Muscle of leg (tissue), 11 donors: ENCODE results near the gene UBE2E2. TPM values are rescaled to one million over a fixed set of nuclear protein-coding genes. Genes with fewer than 3 reads are reported as not detected.
A peak's percentile ranks its signal among the peaks of the same experiment; 100 is the strongest.

ENCODE experiments used
- DNase-seq: peaks from one replicate; pipeline ENCODE4 v3.0.0; 2013
- H3K27ac ChIP-seq: one replicate; pipeline ENCODE4 v1.5.1; 2013; ENCODE audit warnings: mild to moderate bottlenecking, low read length, control low read depth
- H3K27me3 ChIP-seq: one replicate; pipeline ENCODE4 v1.6.1; 2013; ENCODE audit warnings: low read length; ENCODE audit not compliant: control insufficient read depth, insufficient read depth
- H3K36me3 ChIP-seq: one replicate; pipeline ENCODE4 v1.6.1; 2013; ENCODE audit warnings: low read length; ENCODE audit not compliant: control insufficient read depth, insufficient read depth
- H3K4me1 ChIP-seq: one replicate; pipeline ENCODE4 v1.6.1; 2013; ENCODE audit warnings: low read length; ENCODE audit not compliant: control insufficient read depth, insufficient read depth
- H3K4me3 ChIP-seq: one replicate; pipeline ENCODE4 v1.5.1; 2013; ENCODE audit warnings: low read length, control low read depth
- H3K9me3 ChIP-seq: replicated peaks from 2 replicates; pipeline ENCODE4 v1.6.1; 2013; ENCODE audit warnings: low read depth, low read length; ENCODE audit not compliant: control insufficient read depth
- WGBS: methylation state at CpG from one replicate; pipeline ENCODE4 v1.1.5; 2013; ENCODE audit warnings: missing lambda C conversion rate; ENCODE audit not compliant: insufficient coverage; 5-methylcytosine and 5-hydroxymethylcytosine counted together
- polyA plus RNA-seq, 8 donors: library from polyadenylated mRNA; unstranded; fragments of 120-200 nt; gene quantifications; one replicate each; pipeline versions ENCODE4 v1.2.1 to v1.2.3, GENCODE V29; 2013; ENCODE audit warnings: inconsistent platforms in 1 of 8, low replicate concordance in 1 of 8; ENCODE audit not compliant: insufficient read length in 8 of 8, insufficient read depth in 1 of 8
- total RNA-seq: library from RNA; stranded (reverse); fragments of 120-200 nt; gene quantifications from one replicate; pipeline ENCODE4 v1.2.4, GENCODE V29; 2013

The UBE2E2 gene
- total and polyA plus RNA-seq, 9 donors: 19.2 to 41.4 (median 35.1) TPM

DNA sequence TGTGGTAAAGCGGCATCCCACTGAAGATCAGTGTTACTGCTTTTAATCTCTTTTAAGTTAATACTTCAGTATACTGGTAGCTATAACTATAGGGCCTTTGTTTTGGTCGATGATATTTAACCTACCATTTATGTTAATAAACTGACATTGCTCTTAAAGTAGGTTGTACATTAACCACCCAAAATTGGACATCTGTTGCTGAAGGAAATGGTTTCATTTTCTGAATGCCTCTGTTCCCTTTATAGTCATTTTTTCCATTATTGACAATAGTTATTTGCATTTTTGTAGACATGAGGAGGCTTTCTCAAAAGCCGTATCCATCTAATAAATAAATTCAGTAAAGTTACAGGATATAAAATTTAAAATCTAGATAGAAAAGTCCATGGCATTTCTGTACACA lies 350.2 kb downstream of the UBE2E2 start:
- Histone ChIP-seq H3K4me1 (no peaks in the 10 kb centered on the region), H3K27ac (no peak overlapping the region), H3K4me3 (no peak overlapping the region), H3K36me3 (no peaks in the 10 kb centered on the region), H3K9me3 (no peaks in the 10 kb centered on the region), H3K27me3 (no peaks in the 10 kb centered on the region)
- DNase-seq: no peak
- WGBS: no CpG with 5 or more reads among the region's 3 CpGs

DNA sequence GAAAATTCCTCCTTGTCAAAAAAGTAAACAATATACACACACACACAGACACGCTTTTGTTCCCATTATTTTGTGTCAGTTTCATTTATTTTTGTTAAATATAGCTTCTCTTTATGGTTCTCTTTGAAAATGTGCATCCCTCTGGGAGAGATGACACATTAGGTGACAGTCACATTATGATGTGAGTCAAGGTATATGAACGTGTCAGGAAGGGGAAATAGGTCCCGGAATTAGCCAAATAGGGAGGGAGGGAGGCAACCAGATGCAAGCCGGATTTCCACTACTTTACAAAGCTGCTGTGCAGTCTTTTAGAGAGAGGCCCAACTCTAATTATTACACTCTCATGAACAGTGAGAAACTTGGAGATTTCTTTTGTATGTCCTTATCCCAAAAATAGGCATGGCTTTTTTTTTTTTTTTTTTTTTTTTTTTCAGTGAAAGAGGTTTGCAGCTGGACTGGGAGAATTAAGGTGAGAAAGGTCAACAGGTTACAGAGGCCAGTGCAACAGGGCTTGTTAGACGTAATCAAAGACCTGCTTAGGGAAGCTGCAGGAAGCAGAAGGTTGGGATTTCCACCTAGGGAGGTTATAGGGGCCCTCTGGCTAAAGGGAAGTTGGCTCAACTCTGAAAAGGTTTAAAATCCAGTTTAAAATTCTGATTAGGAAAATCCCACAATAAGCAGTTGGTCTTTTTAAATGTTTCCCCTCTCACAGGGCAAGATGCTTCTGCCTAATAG lies 362.1 kb downstream of the UBE2E2 start:
- H3K36me3 ChIP-seq: no peaks in the 10 kb centered on the region
- no peaks in the 10 kb centered on the region for H3K9me3 ChIP-seq
- DNase-seq: no peak
- WGBS: 33% methylated on average over 1 of the region's 5 CpGs
- H3K4me1 ChIP-seq: peaks cover 2% of the 10 kb centered on the region
- H3K27me3 ChIP-seq: no peaks in the 10 kb centered on the region
- no peak overlapping the region for H3K4me3 ChIP-seq
- H3K27ac ChIP-seq: no peak overlapping the region

DNA sequence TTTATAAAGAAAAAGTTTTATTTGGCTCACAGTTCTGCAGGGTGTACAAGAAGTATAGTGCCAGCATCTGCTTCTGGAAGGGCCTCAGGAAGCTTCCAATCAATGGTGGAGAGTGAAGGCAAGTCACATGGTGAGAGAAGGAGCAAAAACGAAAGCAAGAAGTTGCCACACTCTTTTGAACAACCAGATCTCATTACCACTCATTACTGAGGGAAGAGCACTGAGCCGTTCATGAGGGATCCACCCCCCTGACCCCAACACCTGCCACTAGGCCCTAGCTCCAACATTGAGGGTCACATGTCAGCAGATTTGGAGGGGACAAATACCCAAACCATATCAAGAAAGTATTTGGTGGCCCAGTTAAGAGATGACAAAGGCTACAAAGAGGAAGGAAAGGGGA lies 363.4 kb downstream of the UBE2E2 start:
- Histone ChIP-seq H3K27ac (no peak overlapping the region), H3K27me3 (no peaks in the 10 kb centered on the region), H3K4me1 (peaks cover 2% of the 10 kb centered on the region), H3K36me3 (no peaks in the 10 kb centered on the region), H3K4me3 (no peak overlapping the region), H3K9me3 (no peaks in the 10 kb centered on the region)
- 100% methylated on average over 1 of the region's 2 CpGs for WGBS
- DNase-seq: no peak

DNA sequence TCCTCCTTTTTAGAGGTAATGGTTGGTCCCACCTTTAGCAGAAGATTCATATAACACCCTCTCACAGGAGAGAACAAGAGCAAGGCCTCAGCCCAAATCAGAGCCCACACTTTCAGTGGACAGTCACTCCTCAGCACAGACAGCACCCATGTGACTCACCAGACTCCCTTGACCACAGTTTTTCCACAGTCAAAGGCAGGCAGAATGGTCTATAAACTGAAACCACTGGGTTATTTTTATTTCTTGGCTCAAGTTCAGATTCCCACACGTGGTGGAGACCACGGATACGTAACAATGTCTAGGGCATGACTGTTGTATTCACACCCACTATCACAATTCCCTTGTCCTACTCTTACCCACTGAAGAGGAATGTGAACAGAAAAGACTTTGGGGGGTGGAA lies 364.8 kb downstream of the UBE2E2 start:
- Histone ChIP-seq H3K9me3 (no peaks in the 10 kb centered on the region), H3K36me3 (no peaks in the 10 kb centered on the region), H3K4me3 (no peak overlapping the region), H3K4me1 (peaks cover 2% of the 10 kb centered on the region), H3K27ac (no peak overlapping the region), H3K27me3 (no peaks in the 10 kb centered on the region)
- peak; percentile 17 for DNase-seq
- WGBS: no CpG with 5 or more reads among the region's 3 CpGs

DNA sequence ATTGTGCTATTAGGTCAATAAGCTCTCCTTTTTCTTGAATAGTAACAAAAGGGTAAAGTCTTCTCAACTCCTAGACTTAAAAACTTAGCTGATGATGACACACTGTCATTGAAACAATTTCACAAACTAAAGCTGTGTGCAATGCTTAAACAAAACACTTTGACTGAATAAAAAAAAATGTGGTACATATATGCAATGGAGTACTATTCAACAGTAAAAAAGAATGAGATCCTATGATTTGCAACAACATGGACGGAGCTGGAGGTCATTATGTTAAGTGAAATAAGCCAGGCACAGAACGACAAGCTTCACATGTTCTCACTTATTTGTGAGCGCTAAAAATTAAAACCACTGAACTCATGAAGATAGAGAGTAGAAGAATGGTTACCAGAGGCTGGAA lies 370.7 kb downstream of the UBE2E2 start:
- Histone ChIP-seq H3K36me3 (no peaks in the 10 kb centered on the region), H3K9me3 (peaks cover 2% of the 10 kb centered on the region), H3K4me1 (no peaks in the 10 kb centered on the region), H3K27ac (no peak overlapping the region), H3K27me3 (no peaks in the 10 kb centered on the region), H3K4me3 (no peak overlapping the region)
- no peak for DNase-seq
- WGBS: no CpG with 5 or more reads among the region's 3 CpGs

DNA sequence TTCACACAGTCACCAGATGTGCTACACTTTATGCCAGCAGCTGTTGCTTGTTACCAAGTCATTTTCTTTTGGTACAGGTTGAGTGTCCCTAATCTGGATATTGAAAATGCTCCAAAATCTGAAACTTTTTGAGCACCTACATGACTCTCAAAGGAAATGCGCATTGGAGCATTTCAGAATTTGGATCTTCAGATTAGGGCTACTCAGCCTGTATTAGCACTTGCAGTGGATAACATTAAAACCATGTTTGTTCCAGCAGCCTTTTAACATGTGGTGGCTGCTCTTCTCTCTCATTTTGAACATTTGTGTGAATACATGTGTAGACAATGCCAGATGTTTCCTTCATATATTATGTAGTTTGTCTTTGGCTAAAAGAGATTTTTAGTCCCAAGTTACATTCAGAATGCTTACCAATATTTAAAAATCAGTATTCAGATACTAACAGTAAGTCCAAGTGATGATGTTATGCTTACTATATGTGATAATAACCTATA lies 371.7 kb downstream of the UBE2E2 start:
- H3K27me3 ChIP-seq: no peaks in the 10 kb centered on the region
- no peaks in the 10 kb centered on the region for H3K4me1 ChIP-seq
- H3K36me3 ChIP-seq: no peaks in the 10 kb centered on the region
- WGBS: 83% methylated on average over 1 of the region's 1 CpG
- H3K9me3 ChIP-seq: peaks cover 2% of the 10 kb centered on the region
- H3K4me3 ChIP-seq: no peak overlapping the region
- DNase-seq: peak; percentile 63
- H3K27ac ChIP-seq: no peak overlapping the region

DNA sequence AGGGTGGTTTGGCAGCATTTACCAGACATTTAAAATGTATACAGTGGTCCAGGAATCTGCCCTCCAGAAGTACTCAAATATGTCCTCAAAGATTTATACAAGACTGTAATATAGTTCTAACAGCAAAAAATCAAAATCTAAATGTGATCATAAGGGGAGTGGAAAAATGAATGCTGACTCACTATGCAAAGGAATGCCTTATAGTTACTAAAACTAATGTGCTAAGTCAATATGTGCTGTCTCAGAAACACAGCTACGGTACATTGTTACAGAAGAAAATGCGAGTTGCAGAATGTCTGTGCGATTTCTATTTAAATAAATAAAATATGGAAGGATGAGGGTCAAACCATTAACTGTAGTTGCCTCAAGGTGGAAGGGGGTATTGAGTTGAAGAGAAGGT lies 372.6 kb downstream of the UBE2E2 start:
- WGBS: no CpG with 5 or more reads among the region's 3 CpGs
- Histone ChIP-seq H3K36me3 (no peaks in the 10 kb centered on the region), H3K4me1 (no peaks in the 10 kb centered on the region), H3K4me3 (no peak overlapping the region), H3K9me3 (peaks cover 2% of the 10 kb centered on the region), H3K27me3 (no peaks in the 10 kb centered on the region), H3K27ac (no peak overlapping the region)
- DNase-seq: peak; percentile 32

DNA sequence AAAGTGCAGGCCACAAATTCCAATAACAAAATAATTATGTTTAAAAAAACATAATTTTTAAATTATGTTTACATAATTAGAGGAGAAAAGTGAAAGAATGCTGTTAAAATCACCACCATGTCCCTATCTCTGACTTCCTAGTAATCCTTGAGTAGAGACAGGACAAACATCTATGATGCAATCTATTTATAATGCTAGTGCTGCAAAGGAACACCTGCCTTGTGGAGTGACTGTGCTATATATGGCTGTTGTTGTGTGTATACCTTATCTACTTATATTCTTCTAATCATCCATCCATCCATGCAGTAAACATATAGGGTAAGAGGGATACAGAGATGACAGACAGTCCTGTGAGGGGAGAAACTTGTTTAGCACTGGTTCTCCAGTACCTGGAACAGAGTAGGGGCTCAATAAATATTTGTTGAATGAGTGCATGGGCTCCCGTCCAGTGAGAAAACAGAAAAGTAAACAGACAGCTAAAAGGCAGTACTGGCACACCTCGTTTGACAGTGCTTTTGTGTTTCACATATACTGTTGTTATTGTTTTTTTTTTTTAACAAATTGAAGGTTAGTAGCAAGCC lies 373.3 kb downstream of the UBE2E2 start:
- no peak overlapping the region for H3K4me3 ChIP-seq
- no peaks in the 10 kb centered on the region for H3K27me3 ChIP-seq
- no peaks in the 10 kb centered on the region for H3K4me1 ChIP-seq
- DNase-seq: no peak
- H3K27ac ChIP-seq: no peak overlapping the region
- H3K9me3 ChIP-seq: peaks cover 2% of the 10 kb centered on the region
- no peaks in the 10 kb centered on the region for H3K36me3 ChIP-seq
- WGBS: 88% methylated on average over 1 of the region's 2 CpGs

DNA sequence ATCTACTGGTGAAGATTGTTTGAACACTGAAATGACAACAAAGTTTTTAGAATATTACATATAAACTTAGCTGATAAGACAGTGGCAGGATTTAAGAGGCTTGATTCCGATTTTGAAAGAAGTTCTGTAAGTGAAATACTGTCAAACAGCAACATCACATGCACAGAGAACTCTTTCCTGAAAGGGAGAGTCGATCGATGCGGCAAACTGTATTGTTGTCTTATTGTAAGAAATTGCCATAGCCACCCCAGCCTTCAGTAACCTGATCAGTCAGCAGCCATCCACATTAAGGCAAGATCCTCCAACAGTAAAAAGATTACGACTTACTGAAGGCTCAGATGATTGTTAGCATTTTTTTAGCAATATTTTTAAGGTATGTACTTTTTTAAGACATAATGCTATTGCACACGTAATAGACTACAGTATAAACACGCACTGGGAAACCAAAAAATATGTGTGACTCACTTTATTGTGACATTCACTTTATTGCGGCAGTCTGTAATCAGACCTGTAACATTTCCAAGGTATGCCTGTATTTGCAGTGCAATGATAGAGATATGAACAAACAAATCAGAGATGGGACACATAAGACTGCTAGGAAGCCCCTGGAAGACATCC lies 377.1 kb downstream of the UBE2E2 start:
- Histone ChIP-seq H3K4me3 (no peak overlapping the region), H3K9me3 (peaks cover 7% of the 10 kb centered on the region), H3K36me3 (no peaks in the 10 kb centered on the region), H3K27me3 (no peaks in the 10 kb centered on the region), H3K27ac (no peak overlapping the region), H3K4me1 (no peaks in the 10 kb centered on the region)
- no peak for DNase-seq
- WGBS: 83% methylated on average over 1 of the region's 8 CpGs

DNA sequence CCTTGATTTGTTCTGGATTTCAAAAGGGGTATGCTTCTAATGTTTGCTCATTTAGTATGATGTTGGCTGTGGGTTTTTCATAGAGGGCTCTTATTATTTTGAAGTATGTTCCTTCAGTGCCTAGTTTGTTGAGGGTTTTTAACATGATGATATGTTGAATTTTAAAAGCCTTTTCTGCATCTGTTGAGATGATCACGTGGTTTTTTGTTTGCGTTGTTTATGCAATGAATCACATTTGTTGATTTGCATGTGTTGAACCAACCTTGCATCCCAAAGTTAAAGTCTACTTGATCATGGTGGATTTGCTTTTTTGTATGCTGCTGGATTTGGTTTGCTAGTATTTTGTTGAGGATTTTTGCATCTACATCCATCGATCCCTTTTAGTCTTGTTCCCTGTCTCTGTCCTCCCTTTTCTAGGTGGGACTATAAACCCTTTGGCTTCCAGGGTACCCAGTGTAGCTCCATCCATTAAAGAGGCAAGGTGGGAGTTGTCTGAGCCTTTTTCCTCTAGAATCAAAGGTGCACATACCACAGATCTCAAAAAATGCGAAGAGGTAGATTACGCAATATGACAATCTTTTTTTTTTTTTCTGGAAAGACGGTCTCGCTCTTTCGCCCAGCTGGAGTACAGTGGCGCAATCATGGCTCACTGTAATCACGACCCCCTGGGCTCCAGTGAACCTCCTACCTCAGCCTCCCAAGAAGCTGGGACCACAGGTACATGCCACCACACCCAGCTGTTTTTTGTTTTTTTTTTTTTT lies 381.0 kb downstream of the UBE2E2 start:
- no peak overlapping the region for H3K27ac ChIP-seq
- H3K9me3 ChIP-seq: peaks cover 5% of the 10 kb centered on the region
- DNase-seq: no peak
- H3K4me3 ChIP-seq: no peak overlapping the region
- no peaks in the 10 kb centered on the region for H3K4me1 ChIP-seq
- H3K36me3 ChIP-seq: no peaks in the 10 kb centered on the region
- H3K27me3 ChIP-seq: no peaks in the 10 kb centered on the region
- 95% methylated on average over 5 of the region's 10 CpGs for WGBS
